SK-N-SH (cell line): ENCODE data around the gene NPIPA7.
"Not testable (repeated sequence)": the region's sequence is repeated elsewhere in the genome, so short reads cannot be mapped to it uniquely, and the experiment has no call there.

Source experiments
- GATA2 ChIP-seq: sonication (generic); formaldehyde crosslinking; IDR thresholded peaks from 2 replicates; pipeline ENCODE4 v1.5.0; 2020; ENCODE audit warnings: mild to moderate bottlenecking, missing genetic modification reagents
- MEF2A ChIP-seq: IDR thresholded peaks from 2 replicates; pipeline ENCODE4 v1.4.0; 2012; ENCODE audit warnings: low read depth, borderline replicate concordance
- MXI1 ChIP-seq: IDR thresholded peaks from 2 replicates; pipeline ENCODE4 v1.6.1; 2012; ENCODE audit warnings: mild to moderate bottlenecking, low read depth, low read length, improper control_type of control experiment
- NRF1 ChIP-seq: IDR thresholded peaks from 2 replicates; pipeline ENCODE4 v1.6.1; 2012; ENCODE audit warnings: low read depth, mild to moderate bottlenecking, low read length
- POLR2AphosphoS5 ChIP-seq: IDR thresholded peaks from 2 replicates; pipeline ENCODE4 v1.6.1; 2012; ENCODE audit warnings: low read depth, low read length
- RAD21 ChIP-seq: IDR thresholded peaks from 2 replicates; pipeline ENCODE4 v1.6.1; 2012; ENCODE audit warnings: mild to moderate bottlenecking, low read length
- RFX5 ChIP-seq: IDR thresholded peaks from 2 replicates; pipeline ENCODE4 v1.6.1; 2012; ENCODE audit warnings: mild to moderate bottlenecking, improper control_type of control experiment, low read length
- RXRA ChIP-seq: IDR thresholded peaks from 2 replicates; pipeline ENCODE4 v1.4.0; 2012; ENCODE audit warnings: low read depth, mild to moderate bottlenecking, borderline replicate concordance
- SIN3A ChIP-seq: IDR thresholded peaks from 2 replicates; pipeline ENCODE4 v1.6.1; 2012; ENCODE audit warnings: low read depth, mild to moderate bottlenecking, low read length, moderate library complexity, borderline replicate concordance
- TF ChIP-seq, protein P1 (sequence below): fragments of 200-600 bp; sonication (generic); IDR thresholded peaks from 2 replicates; pipeline ENCODE4 v1.6.1; 2017; ENCODE audit warnings: antibody characterized with exemption, mild to moderate bottlenecking, moderate library complexity
- TF ChIP-seq, protein P2 (sequence below): IDR thresholded peaks from 2 replicates; pipeline ENCODE4 v1.4.0; 2012; ENCODE audit warnings: low read depth

GRCh38 chr16:16363595-16363994, 15.3 kb upstream of the NPIPA7 start:
- not testable (repeated sequence) for TF ChIP-seq SIN3A; RFX5; NRF1; GATA2 (CRISPR knock-in tag); RAD21; POLR2AphosphoS5; MEF2A; MXI1; RXRA
- TF ChIP-seq, protein P1, sequence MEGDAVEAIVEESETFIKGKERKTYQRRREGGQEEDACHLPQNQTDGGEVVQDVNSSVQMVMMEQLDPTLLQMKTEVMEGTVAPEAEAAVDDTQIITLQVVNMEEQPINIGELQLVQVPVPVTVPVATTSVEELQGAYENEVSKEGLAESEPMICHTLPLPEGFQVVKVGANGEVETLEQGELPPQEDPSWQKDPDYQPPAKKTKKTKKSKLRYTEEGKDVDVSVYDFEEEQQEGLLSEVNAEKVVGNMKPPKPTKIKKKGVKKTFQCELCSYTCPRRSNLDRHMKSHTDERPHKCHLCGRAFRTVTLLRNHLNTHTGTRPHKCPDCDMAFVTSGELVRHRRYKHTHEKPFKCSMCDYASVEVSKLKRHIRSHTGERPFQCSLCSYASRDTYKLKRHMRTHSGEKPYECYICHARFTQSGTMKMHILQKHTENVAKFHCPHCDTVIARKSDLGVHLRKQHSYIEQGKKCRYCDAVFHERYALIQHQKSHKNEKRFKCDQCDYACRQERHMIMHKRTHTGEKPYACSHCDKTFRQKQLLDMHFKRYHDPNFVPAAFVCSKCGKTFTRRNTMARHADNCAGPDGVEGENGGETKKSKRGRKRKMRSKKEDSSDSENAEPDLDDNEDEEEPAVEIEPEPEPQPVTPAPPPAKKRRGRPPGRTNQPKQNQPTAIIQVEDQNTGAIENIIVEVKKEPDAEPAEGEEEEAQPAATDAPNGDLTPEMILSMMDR, result not testable (repeated sequence)
- TF ChIP-seq, protein P2, sequence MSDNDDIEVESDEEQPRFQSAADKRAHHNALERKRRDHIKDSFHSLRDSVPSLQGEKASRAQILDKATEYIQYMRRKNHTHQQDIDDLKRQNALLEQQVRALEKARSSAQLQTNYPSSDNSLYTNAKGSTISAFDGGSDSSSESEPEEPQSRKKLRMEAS, result not testable (repeated sequence)
